GM12872 (cell line): ENCODE measurements around the gene UFL1.

Experiments used
- CTCF ChIP-seq: IDR thresholded peaks from 3 replicates; pipeline ENCODE4 v1.5.1; 2011; ENCODE audit warnings: low read depth, mild to moderate bottlenecking, low read length, moderate library complexity; ENCODE audit not compliant: insufficient read depth

Gene UFL1

GRCh38 chr6:96521644-96522464 lies at the start of gene UFL1:
TSS of gene UFL1 (plus strand) at chr6:96521806. CDS start at chr6:96521874, 68 bp downstream.
- TF ChIP-seq CTCF, result no peak

GRCh38 chr6:96478695-96479094 lies 42.9 kb upstream of the UFL1 start:
- TF ChIP-seq CTCF, result no peak

GRCh38 chr6:96491926-96492325 lies 29.7 kb upstream of the UFL1 start:
- no peak for TF ChIP-seq CTCF

- TF ChIP-seq CTCF, result no peak
These were observed 21.8 kb upstream of the UFL1 start for GRCh38 chr6:96499781-96500180.

GRCh38 chr6:96502915-96503314 lies 18.7 kb upstream of the UFL1 start:
- no peak for TF ChIP-seq CTCF

GRCh38 chr6:96505363-96505762 lies 16.2 kb upstream of the UFL1 start:
- no peak for TF ChIP-seq CTCF

- TF ChIP-seq CTCF, result no peak
These were observed 12.3 kb upstream of the UFL1 start for GRCh38 chr6:96509281-96509680.
